Ishikawa (cell line): ENCODE data around the gene STAT2.

Experiments used
- CEBPB ChIP-seq: IDR thresholded peaks from 2 replicates; pipeline ENCODE4 v1.6.1; 2012
- CREB1 ChIP-seq: IDR thresholded peaks from 2 replicates; pipeline ENCODE4 v1.6.1; 2012; ENCODE audit warnings: low read depth
- EP300 ChIP-seq: IDR thresholded peaks from 2 replicates; pipeline ENCODE4 v1.6.1; 2012; ENCODE audit warnings: borderline replicate concordance
- FOXM1 ChIP-seq: IDR thresholded peaks from 2 replicates; pipeline ENCODE4 v1.6.1; 2012; ENCODE audit warnings: low read depth, borderline replicate concordance
- RAD21 ChIP-seq: IDR thresholded peaks from 2 replicates; pipeline ENCODE4 v1.6.1; 2012; ENCODE audit warnings: low read depth
- TAF1 ChIP-seq: IDR thresholded peaks from 2 replicates; pipeline ENCODE4 v1.6.1; 2012; ENCODE audit warnings: low read depth, mild to moderate bottlenecking
- TCF12 ChIP-seq: IDR thresholded peaks from 2 replicates; pipeline ENCODE4 v1.6.1; 2012; ENCODE audit warnings: low read depth
- YY1 ChIP-seq: IDR thresholded peaks from 2 replicates; pipeline ENCODE4 v1.6.1; 2012; ENCODE audit warnings: low read depth
- TF ChIP-seq, protein P1 (sequence below): IDR thresholded peaks from 2 replicates; pipeline ENCODE4 v1.6.1; 2012
- TF ChIP-seq, protein P2 (sequence below): IDR thresholded peaks from 2 replicates; pipeline ENCODE4 v1.6.1; 2012; ENCODE audit warnings: low read depth, mild to moderate bottlenecking

DNA sequence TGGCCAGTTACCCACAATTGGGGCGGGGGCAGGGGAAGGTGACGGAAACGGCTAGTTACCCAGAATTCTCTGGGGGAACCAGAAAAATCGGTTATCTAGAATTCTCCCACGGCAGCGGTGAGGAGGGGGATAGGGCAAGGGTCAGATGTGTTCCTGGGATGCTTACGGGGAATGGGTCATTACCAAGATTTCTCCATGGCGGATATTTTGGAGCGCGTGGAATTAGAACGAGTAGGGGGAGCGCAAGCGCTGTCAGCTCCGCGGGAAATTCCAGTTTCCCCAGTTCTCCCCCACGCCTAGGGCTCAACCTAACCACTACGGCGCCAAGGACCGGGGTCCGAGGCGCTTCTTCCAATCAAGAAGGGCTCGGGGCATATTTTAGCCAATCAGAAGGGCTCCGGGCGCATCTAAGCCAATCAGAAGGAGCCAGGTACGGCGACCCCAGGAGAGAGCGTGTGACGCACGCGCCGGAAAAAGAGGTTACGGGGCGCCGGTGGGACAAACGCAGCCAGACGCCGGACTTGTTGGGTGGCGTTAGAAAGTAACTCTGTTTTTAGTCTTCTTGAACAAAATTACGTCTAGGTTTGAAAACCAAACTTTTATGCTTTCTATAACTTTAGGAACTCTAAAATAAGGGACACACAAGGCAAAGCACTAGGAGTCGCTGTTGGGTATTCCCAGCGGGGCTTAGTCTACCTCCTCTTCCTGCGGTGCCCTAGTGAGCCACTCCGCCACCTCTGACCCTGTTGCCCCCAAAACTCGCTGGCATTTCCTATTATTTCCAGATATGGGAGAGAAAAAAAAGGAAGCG is 26.0 kb downstream of the STAT2 start, which contains the start of gene PAN2:
- TF ChIP-seq TCF12 (peak; percentile 76; the same call in 1 of the 2 replicates), CEBPB (no peak), EP300 (0 out of 2 replicates have a peak, but pooled peaks have one; percentile 17), RAD21 (peak; percentile 29; the same call in 1 of the 2 replicates), YY1 (peak; percentile 80), TAF1 (peak; percentile 92), FOXM1 (peak; percentile 42; the same call in 1 of the 2 replicates), CREB1 (peak; percentile 74)
- TF ChIP-seq, protein P1, sequence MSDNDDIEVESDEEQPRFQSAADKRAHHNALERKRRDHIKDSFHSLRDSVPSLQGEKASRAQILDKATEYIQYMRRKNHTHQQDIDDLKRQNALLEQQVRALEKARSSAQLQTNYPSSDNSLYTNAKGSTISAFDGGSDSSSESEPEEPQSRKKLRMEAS = peak; percentile 86
- TF ChIP-seq, protein P2, sequence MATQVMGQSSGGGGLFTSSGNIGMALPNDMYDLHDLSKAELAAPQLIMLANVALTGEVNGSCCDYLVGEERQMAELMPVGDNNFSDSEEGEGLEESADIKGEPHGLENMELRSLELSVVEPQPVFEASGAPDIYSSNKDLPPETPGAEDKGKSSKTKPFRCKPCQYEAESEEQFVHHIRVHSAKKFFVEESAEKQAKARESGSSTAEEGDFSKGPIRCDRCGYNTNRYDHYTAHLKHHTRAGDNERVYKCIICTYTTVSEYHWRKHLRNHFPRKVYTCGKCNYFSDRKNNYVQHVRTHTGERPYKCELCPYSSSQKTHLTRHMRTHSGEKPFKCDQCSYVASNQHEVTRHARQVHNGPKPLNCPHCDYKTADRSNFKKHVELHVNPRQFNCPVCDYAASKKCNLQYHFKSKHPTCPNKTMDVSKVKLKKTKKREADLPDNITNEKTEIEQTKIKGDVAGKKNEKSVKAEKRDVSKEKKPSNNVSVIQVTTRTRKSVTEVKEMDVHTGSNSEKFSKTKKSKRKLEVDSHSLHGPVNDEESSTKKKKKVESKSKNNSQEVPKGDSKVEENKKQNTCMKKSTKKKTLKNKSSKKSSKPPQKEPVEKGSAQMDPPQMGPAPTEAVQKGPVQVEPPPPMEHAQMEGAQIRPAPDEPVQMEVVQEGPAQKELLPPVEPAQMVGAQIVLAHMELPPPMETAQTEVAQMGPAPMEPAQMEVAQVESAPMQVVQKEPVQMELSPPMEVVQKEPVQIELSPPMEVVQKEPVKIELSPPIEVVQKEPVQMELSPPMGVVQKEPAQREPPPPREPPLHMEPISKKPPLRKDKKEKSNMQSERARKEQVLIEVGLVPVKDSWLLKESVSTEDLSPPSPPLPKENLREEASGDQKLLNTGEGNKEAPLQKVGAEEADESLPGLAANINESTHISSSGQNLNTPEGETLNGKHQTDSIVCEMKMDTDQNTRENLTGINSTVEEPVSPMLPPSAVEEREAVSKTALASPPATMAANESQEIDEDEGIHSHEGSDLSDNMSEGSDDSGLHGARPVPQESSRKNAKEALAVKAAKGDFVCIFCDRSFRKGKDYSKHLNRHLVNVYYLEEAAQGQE = no peak
